Loucy (cell line): ENCODE data around the gene HES5.

ENCODE experiments used
- CTCF ChIP-seq: fragments of 200-600 bp; sonication (generic); conservative IDR thresholded peaks from 2 replicates; pipeline ENCODE4 v1.5.1; 2014; ENCODE audit warnings: mild to moderate bottlenecking, antibody characterized with exemption, low read length
- EZH2phosphoT487 ChIP-seq: fragments of 200-600 bp; IDR thresholded peaks from 2 replicates; pipeline ENCODE4 v1.6.1; 2018; ENCODE audit warnings: antibody characterized with exemption, mild to moderate bottlenecking, moderate library complexity, borderline replicate concordance

DNA sequence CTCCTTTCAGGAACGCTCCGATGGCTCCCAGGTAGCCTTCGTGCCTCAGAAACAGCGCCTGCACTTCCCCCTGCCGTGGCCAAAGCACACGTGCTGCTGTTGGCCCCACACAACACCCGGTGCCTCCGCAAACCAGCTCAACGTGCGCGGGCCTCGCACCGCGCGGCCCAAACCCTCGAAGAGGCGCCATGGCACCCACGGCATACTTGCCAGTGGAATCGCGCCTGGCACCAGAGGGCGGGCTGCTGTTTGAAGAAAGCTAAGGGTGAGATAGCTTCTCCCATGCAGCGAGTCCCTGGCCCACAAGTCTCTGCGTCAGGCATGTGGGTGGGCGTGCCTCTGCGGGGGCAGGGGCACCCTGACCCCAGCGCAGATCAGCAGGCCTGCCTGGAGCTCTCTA lies 11.5 kb downstream of the HES5 start:
- TF ChIP-seq CTCF (no peak), EZH2phosphoT487 (no peak)
